ENCODE measurements around the gene APMAP. TPM values are rescaled to one million over a fixed set of nuclear protein-coding genes. Genes with fewer than 3 reads are reported as not detected.

Gene APMAP
- total RNA-seq, 4 donors from 2014 or later, result 19.0 to 40.9 (median 31.6) TPM

GRCh38 chr20:24918579-24919566 lies 73.7 kb downstream of the APMAP start:
- TF ChIP-seq POLR2A (IDR thresholded peaks at IDR 0.05), result no peak
- peak in 1 of 6 experiments; percentile 5 for TF ChIP-seq CTCF (IDR thresholded peaks at IDR 0.05)
- Histone ChIP-seq H3K27me3 (no peaks in the 10 kb centered on the region), H3K4me3 (no peak overlapping the region), H3K4me1 (peaks cover 0 to 4% (median 0%) of the 10 kb centered on the region in 4 donors), H3K27ac (no peak overlapping the region), H3K36me3 (no peaks in the 10 kb centered on the region), H3K9me3 (no peaks in the 10 kb centered on the region)
- DNase-seq, result peak in 1 of 3 donors; percentile 29

GRCh38 chr20:24917797-24918578 lies 74.6 kb downstream of the APMAP start:
- Histone ChIP-seq H3K27ac (no peak overlapping the region), H3K4me3 (peak overlapping the region in 1 of 4 donors; percentile 15), H3K36me3 (no peaks in the 10 kb centered on the region), H3K27me3 (no peaks in the 10 kb centered on the region), H3K4me1 (peaks cover 0 to 4% (median 0%) of the 10 kb centered on the region in 4 donors), H3K9me3 (no peaks in the 10 kb centered on the region)
- peak; percentile 30 to 73 (median 70) for DNase-seq
- TF ChIP-seq POLR2A (IDR thresholded peaks at IDR 0.05), result no peak
- peak; percentile 34 to 77 (median 68) for TF ChIP-seq CTCF (IDR thresholded peaks at IDR 0.05)

- Histone ChIP-seq H3K4me3 (no peak overlapping the region), H3K27ac (no peak overlapping the region), H3K36me3 (no peaks in the 10 kb centered on the region), H3K27me3 (no peaks in the 10 kb centered on the region), H3K9me3 (no peaks in the 10 kb centered on the region), H3K4me1 (peaks cover 0 to 4% (median 0%) of the 10 kb centered on the region in 4 donors)
- peak in 1 of 3 donors; percentile 42 for DNase-seq
- no peak for TF ChIP-seq CTCF (IDR thresholded peaks at IDR 0.05)
- no peak for TF ChIP-seq POLR2A (IDR thresholded peaks at IDR 0.05)
Observed at GRCh38 chr20:24917056-24917455, 75.5 kb downstream of the APMAP start.

GRCh38 chr20:24916412-24916811 lies 76.1 kb downstream of the APMAP start:
- H3K27ac ChIP-seq, result no peak overlapping the region
- DNase-seq, result no peak
- no peaks in the 10 kb centered on the region for H3K27me3 ChIP-seq
- no peak for TF ChIP-seq CTCF (IDR thresholded peaks at IDR 0.05)
- TF ChIP-seq POLR2A (IDR thresholded peaks at IDR 0.05), result no peak
- no peak overlapping the region for H3K4me3 ChIP-seq
- peaks cover 0 to 4% (median 0%) of the 10 kb centered on the region in 4 donors for H3K4me1 ChIP-seq
- H3K9me3 ChIP-seq, result no peaks in the 10 kb centered on the region
- no peaks in the 10 kb centered on the region for H3K36me3 ChIP-seq

- Histone ChIP-seq H3K27ac (no peak overlapping the region), H3K9me3 (no peaks in the 10 kb centered on the region), H3K4me1 (peaks cover 0 to 4% (median 0%) of the 10 kb centered on the region in 4 donors), H3K36me3 (no peaks in the 10 kb centered on the region), H3K4me3 (no peak overlapping the region), H3K27me3 (no peaks in the 10 kb centered on the region)
- DNase-seq, result peak in 1 of 3 donors; percentile 28
- no peak for TF ChIP-seq CTCF (IDR thresholded peaks at IDR 0.05)
- no peak for TF ChIP-seq POLR2A (IDR thresholded peaks at IDR 0.05)
Observed at GRCh38 chr20:24915892-24916291, 76.7 kb downstream of the APMAP start.
